GM12874 (cell line): ENCODE data around the gene FBXL17.

Experiments
- CTCF ChIP-seq: IDR thresholded peaks from 2 replicates; pipeline ENCODE4 v1.5.1; 2011; ENCODE audit warnings: low read depth, mild to moderate bottlenecking, control low read depth, low read length, moderate library complexity; ENCODE audit not compliant: insufficient read depth

FBXL17 gene

GRCh38 chr5:107915176-107915812 is 466.6 kb downstream of the FBXL17 start:
- TF ChIP-seq CTCF = no peak

- no peak for TF ChIP-seq CTCF
These were observed 468.4 kb downstream of the FBXL17 start for GRCh38 chr5:107913494-107913893.

- TF ChIP-seq CTCF = no peak
These were observed 481.2 kb downstream of the FBXL17 start for GRCh38 chr5:107900721-107901120.

- no peak for TF ChIP-seq CTCF
These were observed 487.5 kb downstream of the FBXL17 start for GRCh38 chr5:107894361-107894760.

GRCh38 chr5:107893642-107894041 is 488.3 kb downstream of the FBXL17 start:
- TF ChIP-seq CTCF = no peak

GRCh38 chr5:107889387-107889786 is 492.5 kb downstream of the FBXL17 start:
- no peak for TF ChIP-seq CTCF

- no peak for TF ChIP-seq CTCF
These were observed 493.4 kb downstream of the FBXL17 start for GRCh38 chr5:107888541-107888940.
